HepG2 (cell line): ENCODE measurements around the gene ADH4. TPM values are rescaled to one million over a fixed set of nuclear protein-coding genes. Genes with fewer than 3 reads are reported as not detected.

ENCODE experiments used
- ATAC-seq: fragments of 200-7000 bp; cut with Tn5 transposase; 3 replicates; pipeline ENCODE4 v1.9.1; 2020; ENCODE audit warnings: mild to moderate bottlenecking, moderate library complexity
- BruUV-seq: library from RNA; stranded (reverse); fragments of 400-500 nt; replicated peaks from 2 replicates; lab custom pipeline; 2021; lab: Mats Ljungman, UMichigan
- CTCF ChIA-PET: fragments of 300-600 bp; formaldehyde crosslinking; extraction: SDS; loops from one replicate; lab custom pipeline; 2021; ENCODE audit warnings: low total read pairs, inconsistent platforms, low intra/inter-chr PET ratio; lab: Yijun Ruan, JAX
- POLR2A ChIA-PET: fragments of 350-600 bp; sonication (Branson Sonifier 250); formaldehyde crosslinking; loops from one replicate; lab custom pipeline; 2020; ENCODE audit warnings: antibody characterized with exemption, inconsistent platforms; lab: Yijun Ruan, JAX
- DNase-seq: peaks from one replicate; pipeline ENCODE4 v3.0.0-alpha.2; 2015; ENCODE audit warnings: low spot score
- FAIRE-seq: peaks from 3 replicates; lab custom pipeline; 2011; peaks lifted over from hg19 to GRCh38; lab: Jason Lieb, UNC
- H2AFZ ChIP-seq: one replicate; pipeline ENCODE4 v1.6.1; 2011; ENCODE audit warnings: low read length, inconsistent platforms
- H3K27ac ChIP-seq: fragments of 300-600 bp; 3 replicates; pipeline ENCODE4 v1.8.0; 2011; ENCODE audit warnings: mixed run types, mild to moderate bottlenecking, mixed read lengths, low read length, inconsistent platforms; ENCODE audit not compliant: insufficient read depth; ENCODE audit errors: extremely low read length
- H3K27me3 ChIP-seq, 2 experiments: fragments of 200-600 bp in 1 of 2; 2 replicates in 1 of 2; 3 replicates in 1 of 2; pipeline versions ENCODE4 v1.6.0 to v1.8.0; 2011; ENCODE audit warnings: low read length in 2 of 2, mild to moderate bottlenecking in 2 of 2, moderate library complexity in 2 of 2, inconsistent platforms in 1 of 2; ENCODE audit not compliant: insufficient read depth in 2 of 2, control insufficient read depth in 1 of 2
- H3K36me3 ChIP-seq, 2 experiments: fragments of 200-600 bp in 1 of 2; replicated peaks in 1 of 2; 2 replicates in 1 of 2; 3 replicates in 1 of 2; pipeline versions ENCODE4 v1.5.1 to v1.8.0; 2011; ENCODE audit warnings: low read length in 2 of 2, inconsistent platforms in 1 of 2; ENCODE audit not compliant: insufficient read depth in 2 of 2, control insufficient read depth in 1 of 2
- H3K4me1 ChIP-seq: 2 replicates; pipeline ENCODE4 v1.5.1; 2012; ENCODE audit warnings: low read length, inconsistent platforms; ENCODE audit not compliant: insufficient read depth
- H3K4me2 ChIP-seq: 2 replicates; pipeline ENCODE4 v1.6.0; 2011; ENCODE audit warnings: low read depth, low read length, inconsistent platforms
- H3K4me3 ChIP-seq, 3 experiments: fragments of 200-600 bp in 1 of 3; sonication (generic), shearing (Covaris generic) in 1 of 3; replicated peaks in 1 of 3; 2 replicates each; pipeline ENCODE4 v1.5.1; 2011 to 2016; ENCODE audit warnings: low read length in 3 of 3, inconsistent platforms in 2 of 3, low read depth in 2 of 3, mild to moderate bottlenecking in 2 of 3, control low read depth in 1 of 3, mixed read lengths in 1 of 3; ENCODE audit not compliant: insufficient read depth in 1 of 3
- H3K79me2 ChIP-seq: one replicate; pipeline ENCODE4 v1.6.1; 2011; ENCODE audit warnings: low read length, inconsistent platforms; ENCODE audit not compliant: insufficient read depth
- H3K9ac ChIP-seq: 2 replicates; pipeline ENCODE4 v1.6.0; 2011; ENCODE audit warnings: mild to moderate bottlenecking, low read depth, low read length, inconsistent platforms; ENCODE audit not compliant: insufficient read depth
- H3K9me3 ChIP-seq: 2 replicates; pipeline ENCODE4 v1.5.1; 2012; ENCODE audit warnings: mild to moderate bottlenecking, low read length
- H4K20me1 ChIP-seq: 2 replicates; pipeline ENCODE4 v1.6.0; 2011; ENCODE audit warnings: inconsistent platforms, mild to moderate bottlenecking, low read length, moderate library complexity; ENCODE audit not compliant: insufficient read depth
- ZNF350 ChIP-seq: sonication (generic); formaldehyde crosslinking; IDR thresholded peaks from 2 replicates; pipeline ENCODE4 v1.4.0; 2020; ENCODE audit warnings: mild to moderate bottlenecking, low read depth, missing genetic modification reagents, borderline replicate concordance
- WGBS: methylation state at CpG from one replicate; pipeline ENCODE4 v1.1.6; 2017; ENCODE audit warnings: low lambda C conversion rate; 5-methylcytosine and 5-hydroxymethylcytosine counted together
- in situ Hi-C: cut with HindIII; loops from 2 replicates; pipeline ENCODE4 v1.10.0; 2017; ENCODE audit warnings: low pct_unique_long_range_greater_than_20kb; ENCODE audit not compliant: extremely low pct_ligation_motif_present
- intact Hi-C: fragments of 100-400 bp; cut with micrococcal nuclease; formaldehyde crosslinking; loops from one replicate; pipeline ENCODE4 v1.10.0; 2022; ENCODE audit not compliant: unreplicated experiment
- polyA plus RNA-seq, 8 experiments: library from polyadenylated mRNA; depleted of rRNA in 3 of 8; stranded (reverse) in 7 of 8; unstranded in 1 of 8; fragments of >200 nt; fragmentation: Illumina TruSeq in 4 of 8; extraction: Trizol in 4 of 8; gene quantifications; 2 replicates each; pipeline versions ENCODE4 v1.2.1 to v1.2.3, GENCODE V29; 2011 to 2016; ENCODE audit warnings: low read depth in 4 of 8, missing spikeins in 1 of 8, mixed read lengths in 1 of 8; ENCODE audit not compliant: insufficient read depth in 1 of 8
- total RNA-seq, 5 experiments: library from RNA; depleted of rRNA; stranded (reverse); fragments of >200 nt; fragmentation: Illumina TruSeq; extraction: Trizol; gene quantifications; 2 replicates each; pipeline ENCODE4 v1.2.3, GENCODE V29; 2016; ENCODE audit warnings: low read depth in 1 of 5
- TF ChIP-seq, protein P1 (sequence below): sonication (generic); formaldehyde crosslinking; IDR thresholded peaks from 2 replicates; pipeline ENCODE4 v1.4.0; 2020; ENCODE audit warnings: mild to moderate bottlenecking, missing genetic modification reagents
- TF ChIP-seq, protein P2 (sequence below): sonication (generic); formaldehyde crosslinking; IDR thresholded peaks from 2 replicates; pipeline ENCODE4 v1.5.1; 2020; ENCODE audit warnings: mild to moderate bottlenecking, missing genetic modification reagents, moderate library complexity

ADH4 gene
- total and polyA plus RNA-seq, 2 of the 13 experiments (the other 11 are each of a cell fraction or from before 2014, with no cell fraction given): 24.3 to 31.1 TPM

DNA sequence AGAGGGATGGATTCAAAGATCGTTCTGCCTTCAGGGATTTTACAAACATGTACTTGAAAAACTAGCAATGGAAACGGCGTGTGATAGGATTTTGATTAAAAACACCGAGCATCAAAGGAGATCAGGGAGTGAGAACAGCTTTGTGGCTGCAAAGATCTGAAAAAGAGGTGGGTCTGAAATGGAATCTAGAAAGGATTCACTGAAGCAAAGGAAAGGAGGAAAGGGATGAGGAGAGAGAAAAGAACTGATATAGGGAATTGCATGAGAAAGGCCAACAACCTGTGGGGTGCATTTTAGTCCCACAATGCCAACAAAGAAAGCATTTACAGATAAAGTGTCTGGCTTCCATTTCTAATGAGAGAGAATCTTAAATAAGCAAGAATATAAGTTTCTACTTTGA lies 23.1 kb downstream of the ADH4 start (continued):
- TF ChIP-seq, protein P1, sequence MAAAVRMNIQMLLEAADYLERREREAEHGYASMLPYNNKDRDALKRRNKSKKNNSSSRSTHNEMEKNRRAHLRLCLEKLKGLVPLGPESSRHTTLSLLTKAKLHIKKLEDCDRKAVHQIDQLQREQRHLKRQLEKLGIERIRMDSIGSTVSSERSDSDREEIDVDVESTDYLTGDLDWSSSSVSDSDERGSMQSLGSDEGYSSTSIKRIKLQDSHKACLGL (CRISPR knock-in tag): no peak

DNA sequence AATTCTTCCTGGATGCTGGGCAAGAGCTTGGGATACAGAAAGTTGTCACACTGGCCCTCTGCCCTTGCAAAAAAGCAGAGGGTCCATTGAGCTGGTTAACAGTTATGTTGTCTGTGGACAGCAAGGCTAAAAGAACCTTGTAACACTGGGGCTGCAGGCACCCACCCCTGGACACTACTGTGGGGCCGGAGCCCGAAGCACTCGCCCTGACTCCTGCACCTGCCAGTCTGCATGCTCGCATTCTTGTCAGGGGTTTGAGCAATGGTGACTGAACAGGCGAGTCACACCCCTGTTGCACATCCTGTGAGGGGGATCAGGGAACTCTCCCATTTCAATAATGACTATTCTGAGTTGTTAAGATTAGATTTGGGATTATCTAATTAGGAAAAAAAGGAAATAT lies 23.6 kb downstream of the ADH4 start:
- H3K36me3 ChIP-seq: no peaks in the 10 kb centered on the region
- intact Hi-C loops: no loop called here
- H3K4me2 ChIP-seq: no peak overlapping the region
- in situ Hi-C loops: no loop called here
- H3K4me3 ChIP-seq: no peak overlapping the region
- POLR2A ChIA-PET: interaction anchor here (1.3 to 2.1 kb wide), 2 partner anchors 32 to 284 kb away, joined by 3 to 12 read pairs; partner anchors contain the start of gene ADH5
- BruUV-seq: no TSS peak
- no peaks in the 10 kb centered on the region for H3K79me2 ChIP-seq
- CTCF ChIA-PET: no interaction called here
- no peak overlapping the region for H2AFZ ChIP-seq
- no peak overlapping the region for H3K27ac ChIP-seq
- H3K27me3 ChIP-seq: no peaks in the 10 kb centered on the region
- 96% methylated on average over 5 of the region's 5 CpGs for WGBS
- peaks cover 19% of the 10 kb centered on the region for H3K4me1 ChIP-seq
- no peak overlapping the region for H3K9ac ChIP-seq
- H4K20me1 ChIP-seq: no peaks in the 10 kb centered on the region
- TF ChIP-seq ZNF350 (CRISPR knock-in tag): no peak
- TF ChIP-seq, protein P2, sequence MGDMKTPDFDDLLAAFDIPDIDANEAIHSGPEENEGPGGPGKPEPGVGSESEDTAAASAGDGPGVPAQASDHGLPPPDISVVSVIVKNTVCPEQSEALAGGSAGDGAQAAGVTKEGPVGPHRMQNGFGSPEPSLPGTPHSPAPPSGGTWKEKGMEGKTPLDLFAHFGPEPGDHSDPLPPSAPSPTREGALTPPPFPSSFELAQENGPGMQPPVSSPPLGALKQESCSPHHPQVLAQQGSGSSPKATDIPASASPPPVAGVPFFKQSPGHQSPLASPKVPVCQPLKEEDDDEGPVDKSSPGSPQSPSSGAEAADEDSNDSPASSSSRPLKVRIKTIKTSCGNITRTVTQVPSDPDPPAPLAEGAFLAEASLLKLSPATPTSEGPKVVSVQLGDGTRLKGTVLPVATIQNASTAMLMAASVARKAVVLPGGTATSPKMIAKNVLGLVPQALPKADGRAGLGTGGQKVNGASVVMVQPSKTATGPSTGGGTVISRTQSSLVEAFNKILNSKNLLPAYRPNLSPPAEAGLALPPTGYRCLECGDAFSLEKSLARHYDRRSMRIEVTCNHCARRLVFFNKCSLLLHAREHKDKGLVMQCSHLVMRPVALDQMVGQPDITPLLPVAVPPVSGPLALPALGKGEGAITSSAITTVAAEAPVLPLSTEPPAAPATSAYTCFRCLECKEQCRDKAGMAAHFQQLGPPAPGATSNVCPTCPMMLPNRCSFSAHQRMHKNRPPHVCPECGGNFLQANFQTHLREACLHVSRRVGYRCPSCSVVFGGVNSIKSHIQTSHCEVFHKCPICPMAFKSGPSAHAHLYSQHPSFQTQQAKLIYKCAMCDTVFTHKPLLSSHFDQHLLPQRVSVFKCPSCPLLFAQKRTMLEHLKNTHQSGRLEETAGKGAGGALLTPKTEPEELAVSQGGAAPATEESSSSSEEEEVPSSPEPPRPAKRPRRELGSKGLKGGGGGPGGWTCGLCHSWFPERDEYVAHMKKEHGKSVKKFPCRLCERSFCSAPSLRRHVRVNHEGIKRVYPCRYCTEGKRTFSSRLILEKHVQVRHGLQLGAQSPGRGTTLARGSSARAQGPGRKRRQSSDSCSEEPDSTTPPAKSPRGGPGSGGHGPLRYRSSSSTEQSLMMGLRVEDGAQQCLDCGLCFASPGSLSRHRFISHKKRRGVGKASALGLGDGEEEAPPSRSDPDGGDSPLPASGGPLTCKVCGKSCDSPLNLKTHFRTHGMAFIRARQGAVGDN (CRISPR knock-in tag): peak; percentile 10; the same call in 1 of the 2 replicates
- TF ChIP-seq, all 625 proteins: peak for 1
- FAIRE-seq (no peak), DNase-seq (no peak), ATAC-seq (peak; percentile 52)
- H3K9me3 ChIP-seq: no peaks in the 10 kb centered on the region
